ENCODE data around the gene BTRC.

- TF ChIP-seq, protein P1, sequence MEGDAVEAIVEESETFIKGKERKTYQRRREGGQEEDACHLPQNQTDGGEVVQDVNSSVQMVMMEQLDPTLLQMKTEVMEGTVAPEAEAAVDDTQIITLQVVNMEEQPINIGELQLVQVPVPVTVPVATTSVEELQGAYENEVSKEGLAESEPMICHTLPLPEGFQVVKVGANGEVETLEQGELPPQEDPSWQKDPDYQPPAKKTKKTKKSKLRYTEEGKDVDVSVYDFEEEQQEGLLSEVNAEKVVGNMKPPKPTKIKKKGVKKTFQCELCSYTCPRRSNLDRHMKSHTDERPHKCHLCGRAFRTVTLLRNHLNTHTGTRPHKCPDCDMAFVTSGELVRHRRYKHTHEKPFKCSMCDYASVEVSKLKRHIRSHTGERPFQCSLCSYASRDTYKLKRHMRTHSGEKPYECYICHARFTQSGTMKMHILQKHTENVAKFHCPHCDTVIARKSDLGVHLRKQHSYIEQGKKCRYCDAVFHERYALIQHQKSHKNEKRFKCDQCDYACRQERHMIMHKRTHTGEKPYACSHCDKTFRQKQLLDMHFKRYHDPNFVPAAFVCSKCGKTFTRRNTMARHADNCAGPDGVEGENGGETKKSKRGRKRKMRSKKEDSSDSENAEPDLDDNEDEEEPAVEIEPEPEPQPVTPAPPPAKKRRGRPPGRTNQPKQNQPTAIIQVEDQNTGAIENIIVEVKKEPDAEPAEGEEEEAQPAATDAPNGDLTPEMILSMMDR (IDR thresholded peaks at IDR 0.05): no peak
- TF ChIP-seq POLR2AphosphoS5 (IDR thresholded peaks at IDR 0.05): no peak
Observed at GRCh38 chr10:101364721-101365120, 10.8 kb downstream of the BTRC start.

All from prostate gland (tissue), 2 donors.